ENCODE measurements around the gene MAB21L3.

The MAB21L3 gene

GRCh38 chr1:116166655-116167054, 55.5 kb downstream of the MAB21L3 start:
- DNase-seq: no peak

GRCh38 chr1:116167625-116168276, 56.6 kb downstream of the MAB21L3 start:
- DNase-seq: peak; percentile 8

GRCh38 chr1:116168277-116169032, 57.3 kb downstream of the MAB21L3 start:
- peak; percentile 90 for DNase-seq

- no peak for DNase-seq
These were observed 58.7 kb downstream of the MAB21L3 start for GRCh38 chr1:116169898-116170297.

- no peak for DNase-seq
These were observed 59.8 kb downstream of the MAB21L3 start for GRCh38 chr1:116170721-116171589.

- DNase-seq: no peak
These were observed 61.5 kb downstream of the MAB21L3 start for GRCh38 chr1:116172666-116173065.

GRCh38 chr1:116175611-116176010, 64.4 kb downstream of the MAB21L3 start:
- DNase-seq: no peak

- DNase-seq: no peak
These were observed 65.1 kb downstream of the MAB21L3 start for GRCh38 chr1:116176306-116176789.

GRCh38 chr1:116177861-116178260, 66.7 kb downstream of the MAB21L3 start:
- no peak for DNase-seq

GRCh38 chr1:116178837-116179236, 67.6 kb downstream of the MAB21L3 start:
- no peak for DNase-seq

- DNase-seq: no peak
These were observed 68.2 kb downstream of the MAB21L3 start for GRCh38 chr1:116179419-116179818.

- no peak for DNase-seq
These were observed 68.8 kb downstream of the MAB21L3 start for GRCh38 chr1:116179964-116180363.

GRCh38 chr1:116182019-116182714, 71.0 kb downstream of the MAB21L3 start:
- no peak for DNase-seq
